H9 (cell line): ENCODE measurements around the gene GRID2. TPM values are rescaled to one million over a fixed set of nuclear protein-coding genes. Genes with fewer than 3 reads are reported as not detected.

Experiments used
- DNase-seq: peaks from one replicate; pipeline ENCODE4 v3.0.0-alpha.2; 2017
- H2AFZ ChIP-seq: one replicate; pipeline ENCODE4 v1.6.1; 2013; ENCODE audit warnings: mild to moderate bottlenecking, low read length, control low read depth, moderate library complexity
- H2AK5ac ChIP-seq: 2 replicates; pipeline ENCODE4 v1.6.1; 2013; ENCODE audit warnings: low read length, control low read depth, mixed read lengths; ENCODE audit not compliant: insufficient read length
- H2BK120ac ChIP-seq: one replicate; pipeline ENCODE4 v1.6.1; 2013; ENCODE audit warnings: low read depth, mild to moderate bottlenecking, low read length, control low read depth, inconsistent platforms; ENCODE audit not compliant: poor library complexity, severe bottlenecking
- H2BK12ac ChIP-seq: 2 replicates; pipeline ENCODE4 v1.6.1; 2013; ENCODE audit warnings: low read length, control low read depth, mixed read lengths, low read depth; ENCODE audit not compliant: insufficient read length
- H2BK15ac ChIP-seq: 2 replicates; pipeline ENCODE4 v1.6.1; 2013; ENCODE audit warnings: low read depth, low read length, control low read depth
- H2BK20ac ChIP-seq: one replicate; pipeline ENCODE4 v1.6.1; 2013; ENCODE audit warnings: low read depth, mild to moderate bottlenecking, low read length, control low read depth, inconsistent platforms; ENCODE audit not compliant: poor library complexity, severe bottlenecking
- H2BK5ac ChIP-seq: 2 replicates; pipeline ENCODE4 v1.6.1; 2013; ENCODE audit warnings: low read length, control low read depth, mixed read lengths; ENCODE audit not compliant: insufficient read length
- H3K14ac ChIP-seq: 2 replicates; pipeline ENCODE4 v1.6.1; 2013; ENCODE audit warnings: low read length, control low read depth; ENCODE audit not compliant: insufficient read depth
- H3K18ac ChIP-seq: 2 replicates; pipeline ENCODE4 v1.6.1; 2013; ENCODE audit warnings: low read depth, mild to moderate bottlenecking, mixed read lengths, low read length, control low read depth; ENCODE audit not compliant: insufficient read length
- H3K23ac ChIP-seq: 2 replicates; pipeline ENCODE4 v1.6.1; 2013; ENCODE audit warnings: low read length, control low read depth, mixed read lengths, low read depth; ENCODE audit not compliant: insufficient read length
- H3K23me2 ChIP-seq: 2 replicates; pipeline ENCODE4 v1.6.1; 2013; ENCODE audit warnings: low read depth, mild to moderate bottlenecking, mixed read lengths, low read length, control low read depth; ENCODE audit not compliant: insufficient read length, poor library complexity, severe bottlenecking
- H3K27ac ChIP-seq: 2 replicates; pipeline ENCODE4 v1.5.1; 2013; ENCODE audit warnings: low read length, control low read depth, mixed read lengths, low read depth; ENCODE audit not compliant: insufficient read length
- H3K27me3 ChIP-seq: 2 replicates; pipeline ENCODE4 v1.6.1; 2013; ENCODE audit warnings: low read length, control low read depth, inconsistent platforms; ENCODE audit not compliant: insufficient read depth
- H3K4ac ChIP-seq: 2 replicates; pipeline ENCODE4 v1.6.1; 2013; ENCODE audit warnings: low read depth, mild to moderate bottlenecking, control low read depth, inconsistent platforms, low read length, moderate library complexity
- H3K4me1 ChIP-seq: 2 replicates; pipeline ENCODE4 v1.6.1; 2013; ENCODE audit warnings: low read length, control low read depth, inconsistent platforms; ENCODE audit not compliant: insufficient read depth
- H3K4me2 ChIP-seq: 2 replicates; pipeline ENCODE4 v1.6.1; 2013; ENCODE audit warnings: low read length, control low read depth, mixed read lengths; ENCODE audit not compliant: insufficient read length, insufficient read depth
- H3K56ac ChIP-seq: 2 replicates; pipeline ENCODE4 v1.6.1; 2013; ENCODE audit warnings: low read depth, mild to moderate bottlenecking, mixed read lengths, low read length, control low read depth; ENCODE audit not compliant: insufficient read length
- H3K79me1 ChIP-seq: 2 replicates; pipeline ENCODE4 v1.6.1; 2013; ENCODE audit warnings: low read depth, mild to moderate bottlenecking, moderate library complexity, low read length, control low read depth, inconsistent platforms; ENCODE audit not compliant: insufficient read depth, poor library complexity, severe bottlenecking
- H3K79me2 ChIP-seq: 2 replicates; pipeline ENCODE4 v1.6.1; 2013; ENCODE audit warnings: low read length, control low read depth, inconsistent platforms; ENCODE audit not compliant: insufficient read depth
- H3K9ac ChIP-seq: 2 replicates; pipeline ENCODE4 v1.6.1; 2013; ENCODE audit warnings: low read length, control low read depth, mixed read lengths; ENCODE audit not compliant: insufficient read length; ENCODE audit errors: extremely low read depth
- H3K9me3 ChIP-seq: one replicate; pipeline ENCODE4 v1.6.1; 2013; ENCODE audit warnings: low read depth, low read length, inconsistent platforms; ENCODE audit not compliant: control insufficient read depth
- H3T11ph ChIP-seq: one replicate; pipeline ENCODE4 v1.6.1; 2013; ENCODE audit warnings: mild to moderate bottlenecking, low read length, control low read depth, inconsistent platforms
- H4K20me1 ChIP-seq: one replicate; pipeline ENCODE4 v1.6.1; 2013; ENCODE audit not compliant: control insufficient read depth, insufficient read length, insufficient read depth
- H4K5ac ChIP-seq: 2 replicates; pipeline ENCODE4 v1.6.1; 2013; ENCODE audit warnings: low read depth, mild to moderate bottlenecking, mixed read lengths, low read length, control low read depth; ENCODE audit not compliant: insufficient read length
- H4K8ac ChIP-seq: replicated peaks from 2 replicates; pipeline ENCODE4 v1.6.1; 2013; ENCODE audit warnings: low read length, control low read depth, mixed read lengths, low read depth; ENCODE audit not compliant: insufficient read length
- H4K91ac ChIP-seq: 2 replicates; pipeline ENCODE4 v1.6.1; 2013; ENCODE audit warnings: low read depth, mild to moderate bottlenecking, moderate library complexity, mixed read lengths, low read length, control low read depth; ENCODE audit not compliant: insufficient read length
- H3K27ac Mint-ChIP-seq, 3 experiments: 2 replicates in 2 of 3; 3 replicates in 1 of 3; pipeline ENCODE4 v1.8.0; 2020 to 2021; ENCODE audit warnings: mixed read lengths in 3 of 3, mild to moderate bottlenecking in 1 of 3, moderate library complexity in 1 of 3
- H3K27me3 Mint-ChIP-seq: 2 replicates; pipeline ENCODE4 v1.8.0; 2021; ENCODE audit warnings: low read depth, mild to moderate bottlenecking, moderate library complexity, mixed read lengths
- H3K36me3 Mint-ChIP-seq, 3 experiments: 2 replicates in 2 of 3; 3 replicates in 1 of 3; pipeline ENCODE4 v1.8.0; 2020 to 2021; ENCODE audit warnings: low read depth in 3 of 3, mixed read lengths in 3 of 3; ENCODE audit not compliant: insufficient read depth in 1 of 3
- H3K4me1 Mint-ChIP-seq, 2 experiments: 2 replicates each; pipeline ENCODE4 v1.8.0; 2020; ENCODE audit warnings: mixed read lengths in 2 of 2
- H3K4me3 Mint-ChIP-seq, 2 experiments: 2 replicates in 1 of 2; 3 replicates in 1 of 2; pipeline ENCODE4 v1.8.0; 2020 to 2021; ENCODE audit warnings: mild to moderate bottlenecking in 2 of 2, mixed read lengths in 2 of 2, moderate library complexity in 1 of 2
- H3K9me3 Mint-ChIP-seq, 2 experiments: 2 replicates in 1 of 2; 3 replicates in 1 of 2; pipeline ENCODE4 v1.8.0; 2020; ENCODE audit warnings: mild to moderate bottlenecking in 2 of 2, mixed read lengths in 2 of 2, moderate library complexity in 1 of 2
- total RNA-seq: library from RNA; stranded (reverse); gene quantifications from 2 replicates; pipeline ENCODE4 v1.2.1, GENCODE V29; 2021
- TF ChIP-seq, protein P1 (sequence below): fragments of 200-600 bp; sonication (generic); conservative IDR thresholded peaks from 3 replicates; pipeline ENCODE4 v1.8.0; 2021; ENCODE audit warnings: antibody characterized with exemption, mild to moderate bottlenecking

The GRID2 gene
- total RNA-seq, 1 experiment from 2014 or later: 21.8 TPM

DNA sequence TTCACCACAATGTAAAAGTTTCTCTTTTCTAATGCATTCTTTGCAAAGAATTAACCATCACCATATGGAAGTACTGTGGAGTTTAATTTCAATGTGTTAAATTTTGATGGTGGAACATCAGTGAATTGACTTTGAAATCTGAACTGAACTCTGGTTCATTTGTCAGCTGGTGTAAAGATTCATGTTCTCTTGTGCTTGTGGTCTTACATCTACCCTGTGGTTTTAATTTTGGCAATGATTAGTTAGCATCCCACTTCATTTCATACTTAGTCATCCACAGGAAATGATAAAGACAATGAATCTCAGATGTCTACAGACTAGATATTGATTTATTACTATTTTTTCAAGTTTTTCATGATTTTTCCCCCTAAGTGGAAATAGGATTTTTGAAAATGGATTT lies 77.8 kb downstream of the GRID2 start:
- Histone ChIP-seq H3K27me3 (no peaks in the 10 kb centered on the region), H3K56ac (no peak overlapping the region)

More for the DNA sequence above, 77.8 kb downstream of the GRID2 start:
- no peak overlapping the region for H3K4ac ChIP-seq
- no peak overlapping the region for H2AFZ ChIP-seq
- Mint-ChIP-seq H3K27ac (no peak overlapping the region), H3K27me3 (no peaks in the 10 kb centered on the region), H3K9me3 (peaks cover 9 to 12% of the 10 kb centered on the region in 2 experiments), H3K36me3 (peaks cover 10 to 13% (median 11%) of the 10 kb centered on the region in 3 experiments), H3K4me1 (peaks cover 21 to 23% of the 10 kb centered on the region in 2 experiments), H3K4me3 (no peak overlapping the region)
- TF ChIP-seq, protein P1, sequence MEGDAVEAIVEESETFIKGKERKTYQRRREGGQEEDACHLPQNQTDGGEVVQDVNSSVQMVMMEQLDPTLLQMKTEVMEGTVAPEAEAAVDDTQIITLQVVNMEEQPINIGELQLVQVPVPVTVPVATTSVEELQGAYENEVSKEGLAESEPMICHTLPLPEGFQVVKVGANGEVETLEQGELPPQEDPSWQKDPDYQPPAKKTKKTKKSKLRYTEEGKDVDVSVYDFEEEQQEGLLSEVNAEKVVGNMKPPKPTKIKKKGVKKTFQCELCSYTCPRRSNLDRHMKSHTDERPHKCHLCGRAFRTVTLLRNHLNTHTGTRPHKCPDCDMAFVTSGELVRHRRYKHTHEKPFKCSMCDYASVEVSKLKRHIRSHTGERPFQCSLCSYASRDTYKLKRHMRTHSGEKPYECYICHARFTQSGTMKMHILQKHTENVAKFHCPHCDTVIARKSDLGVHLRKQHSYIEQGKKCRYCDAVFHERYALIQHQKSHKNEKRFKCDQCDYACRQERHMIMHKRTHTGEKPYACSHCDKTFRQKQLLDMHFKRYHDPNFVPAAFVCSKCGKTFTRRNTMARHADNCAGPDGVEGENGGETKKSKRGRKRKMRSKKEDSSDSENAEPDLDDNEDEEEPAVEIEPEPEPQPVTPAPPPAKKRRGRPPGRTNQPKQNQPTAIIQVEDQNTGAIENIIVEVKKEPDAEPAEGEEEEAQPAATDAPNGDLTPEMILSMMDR: no peak
- H4K5ac ChIP-seq: no peak overlapping the region
- H2BK20ac ChIP-seq: no peak overlapping the region
- no peaks in the 10 kb centered on the region for H4K20me1 ChIP-seq
- H4K8ac ChIP-seq: no peak overlapping the region
- no peaks in the 10 kb centered on the region; the same call in 1 of the 2 replicates for H3K79me2 ChIP-seq
- no peak overlapping the region for H3K9ac ChIP-seq
- no peak overlapping the region for H2BK5ac ChIP-seq
- H3K9me3 ChIP-seq: peaks cover under 1% of the 10 kb centered on the region
- H3K23ac ChIP-seq: no peak overlapping the region
- no peaks in the 10 kb centered on the region for H3K4me1 ChIP-seq
- H2BK15ac ChIP-seq: no peak overlapping the region
- no peak overlapping the region for H2BK12ac ChIP-seq
- no peak overlapping the region for H2BK120ac ChIP-seq
- H3K4me2 ChIP-seq: no peak overlapping the region
- no peak overlapping the region for H3K18ac ChIP-seq
- H3K23me2 ChIP-seq: no peaks in the 10 kb centered on the region
- no peak overlapping the region for H4K91ac ChIP-seq
- H3K14ac ChIP-seq: no peak overlapping the region
- no peak overlapping the region for H3K27ac ChIP-seq
- H3T11ph ChIP-seq: no peak overlapping the region
- no peak for DNase-seq
- H3K79me1 ChIP-seq: no peaks in the 10 kb centered on the region
- H2AK5ac ChIP-seq: no peak overlapping the region
